ENCODE measurements around the gene XIRP2. TPM values are rescaled to one million over a fixed set of nuclear protein-coding genes. Genes with fewer than 3 reads are reported as not detected.

XIRP2 gene
- total RNA-seq, 1 donor from 2014 or later: not detected

DNA sequence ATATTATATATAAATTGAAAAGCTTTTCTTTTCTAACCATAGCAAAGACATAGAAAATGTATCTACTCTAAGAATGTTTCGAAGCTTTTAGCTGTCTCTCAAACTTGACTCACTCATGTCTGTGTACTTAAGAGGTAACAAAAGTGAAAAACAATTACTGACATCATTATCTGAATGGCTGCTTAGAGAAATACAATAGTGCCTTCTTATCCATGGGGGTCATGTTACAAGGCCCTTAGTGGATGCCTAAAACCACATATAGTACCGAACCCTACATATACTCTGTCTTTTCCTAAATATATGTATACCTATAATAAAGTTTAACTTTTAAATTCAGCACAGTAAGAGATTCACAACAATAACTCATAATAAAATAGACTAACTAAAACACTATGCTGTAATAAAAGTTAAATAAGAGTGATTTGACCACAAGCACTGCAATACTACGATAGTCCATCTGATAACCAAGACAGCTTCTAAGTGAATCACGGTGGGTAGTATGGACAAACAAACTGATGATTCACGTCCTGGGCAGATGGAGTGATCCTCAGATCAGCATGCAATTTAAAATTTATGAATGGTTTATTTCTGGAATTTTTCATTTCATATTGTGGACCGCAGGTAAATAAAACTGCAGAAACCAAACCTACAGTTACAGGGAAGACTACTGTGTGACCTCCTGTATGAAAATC lies 246.2 kb downstream of the XIRP2 start:
- no peak overlapping the region for H3K4me3 Mint-ChIP-seq

DNA sequence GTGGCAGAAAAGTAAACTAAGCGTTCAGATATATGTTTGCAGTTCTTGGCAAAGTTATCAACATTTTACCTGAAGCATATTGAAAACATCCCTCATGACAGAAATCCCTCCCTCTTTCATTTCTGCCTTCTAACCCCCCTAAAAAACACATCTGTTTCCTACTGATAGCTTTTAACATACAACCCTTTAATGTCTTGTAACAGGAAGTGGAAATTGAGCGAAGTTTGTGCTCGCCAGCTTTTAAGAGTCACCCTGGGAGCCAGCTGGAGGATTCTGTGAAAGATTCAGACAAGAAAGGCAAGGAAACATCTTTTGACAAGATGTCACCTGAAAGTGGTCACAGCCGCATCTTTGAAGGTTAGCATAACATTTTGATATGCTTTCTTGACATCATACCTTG lies 247.4 kb downstream of the XIRP2 start:
- Mint-ChIP-seq H3K36me3 (no peaks in the 10 kb centered on the region), H3K4me1 (peaks cover 19% of the 10 kb centered on the region), H3K27me3 (ENCODE audit: insufficient read depth, low read depth) (no peaks in the 10 kb centered on the region), H3K4me3 (no peak overlapping the region), H3K27ac (no peak overlapping the region), H3K9me3 (no peaks in the 10 kb centered on the region)
- no peaks in the 10 kb centered on the region for H3K36me3 ChIP-seq
- H3K4me3 ChIP-seq: no peak overlapping the region
- no peak overlapping the region for H3K27ac ChIP-seq
- no peak for DNase-seq (ENCODE audit: low spot score)
- no peak overlapping the region for H3K9ac ChIP-seq
- no peaks in the 10 kb centered on the region for H4K20me1 ChIP-seq (ENCODE audit: low read depth)
- H3K4me1 ChIP-seq: peaks cover 13% of the 10 kb centered on the region
- no peaks in the 10 kb centered on the region for H3K9me3 ChIP-seq (ENCODE audit: low read depth)
- H2AFZ ChIP-seq (replicated peaks): peak overlapping the region; percentile 13
- no peaks in the 10 kb centered on the region for H3K79me2 ChIP-seq (ENCODE audit: low read depth)
- no peak for TF ChIP-seq EZH2 (IDR thresholded peaks at IDR 0.05)
- TF ChIP-seq EZH2phosphoT487 (IDR thresholded peaks at IDR 0.05): no peak
- TF ChIP-seq, protein P1, sequence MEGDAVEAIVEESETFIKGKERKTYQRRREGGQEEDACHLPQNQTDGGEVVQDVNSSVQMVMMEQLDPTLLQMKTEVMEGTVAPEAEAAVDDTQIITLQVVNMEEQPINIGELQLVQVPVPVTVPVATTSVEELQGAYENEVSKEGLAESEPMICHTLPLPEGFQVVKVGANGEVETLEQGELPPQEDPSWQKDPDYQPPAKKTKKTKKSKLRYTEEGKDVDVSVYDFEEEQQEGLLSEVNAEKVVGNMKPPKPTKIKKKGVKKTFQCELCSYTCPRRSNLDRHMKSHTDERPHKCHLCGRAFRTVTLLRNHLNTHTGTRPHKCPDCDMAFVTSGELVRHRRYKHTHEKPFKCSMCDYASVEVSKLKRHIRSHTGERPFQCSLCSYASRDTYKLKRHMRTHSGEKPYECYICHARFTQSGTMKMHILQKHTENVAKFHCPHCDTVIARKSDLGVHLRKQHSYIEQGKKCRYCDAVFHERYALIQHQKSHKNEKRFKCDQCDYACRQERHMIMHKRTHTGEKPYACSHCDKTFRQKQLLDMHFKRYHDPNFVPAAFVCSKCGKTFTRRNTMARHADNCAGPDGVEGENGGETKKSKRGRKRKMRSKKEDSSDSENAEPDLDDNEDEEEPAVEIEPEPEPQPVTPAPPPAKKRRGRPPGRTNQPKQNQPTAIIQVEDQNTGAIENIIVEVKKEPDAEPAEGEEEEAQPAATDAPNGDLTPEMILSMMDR (IDR thresholded peaks at IDR 0.05): no peak
- H3K27me3 ChIP-seq: no peaks in the 10 kb centered on the region
- H3F3A ChIP-seq (ENCODE audit: low read depth): peaks cover 7% of the 10 kb centered on the region
- H3K4me2 ChIP-seq: no peak overlapping the region

More for the DNA sequence above, 246.2 kb downstream of the XIRP2 start:
- H3K9ac ChIP-seq: no peak overlapping the region
- H3K4me1 Mint-ChIP-seq: peaks cover 15% of the 10 kb centered on the region
- no peak overlapping the region for H2AFZ ChIP-seq (replicated peaks)
- H4K20me1 ChIP-seq (ENCODE audit: low read depth): no peaks in the 10 kb centered on the region
- H3K27me3 ChIP-seq: no peaks in the 10 kb centered on the region
- H3K9me3 ChIP-seq (ENCODE audit: low read depth): no peaks in the 10 kb centered on the region
- no peak overlapping the region for H3K4me2 ChIP-seq
- H3K27me3 Mint-ChIP-seq (ENCODE audit: insufficient read depth, low read depth): no peaks in the 10 kb centered on the region
- no peaks in the 10 kb centered on the region for H3K9me3 Mint-ChIP-seq
- H3K36me3 Mint-ChIP-seq: no peaks in the 10 kb centered on the region
- H3K79me2 ChIP-seq (ENCODE audit: low read depth): no peaks in the 10 kb centered on the region
- no peak overlapping the region for H3K27ac ChIP-seq
- DNase-seq (ENCODE audit: low spot score): no peak
- no peak overlapping the region for H3K27ac Mint-ChIP-seq
- no peaks in the 10 kb centered on the region for H3K36me3 ChIP-seq
- H3K4me1 ChIP-seq: peaks cover 13% of the 10 kb centered on the region
- peaks cover 7% of the 10 kb centered on the region for H3F3A ChIP-seq (ENCODE audit: low read depth)
- no peak overlapping the region for H3K4me3 ChIP-seq
- TF ChIP-seq EZH2phosphoT487 (IDR thresholded peaks at IDR 0.05): no peak
- TF ChIP-seq EZH2 (IDR thresholded peaks at IDR 0.05): no peak
- TF ChIP-seq, protein P1 (IDR thresholded peaks at IDR 0.05): no peak

DNA sequence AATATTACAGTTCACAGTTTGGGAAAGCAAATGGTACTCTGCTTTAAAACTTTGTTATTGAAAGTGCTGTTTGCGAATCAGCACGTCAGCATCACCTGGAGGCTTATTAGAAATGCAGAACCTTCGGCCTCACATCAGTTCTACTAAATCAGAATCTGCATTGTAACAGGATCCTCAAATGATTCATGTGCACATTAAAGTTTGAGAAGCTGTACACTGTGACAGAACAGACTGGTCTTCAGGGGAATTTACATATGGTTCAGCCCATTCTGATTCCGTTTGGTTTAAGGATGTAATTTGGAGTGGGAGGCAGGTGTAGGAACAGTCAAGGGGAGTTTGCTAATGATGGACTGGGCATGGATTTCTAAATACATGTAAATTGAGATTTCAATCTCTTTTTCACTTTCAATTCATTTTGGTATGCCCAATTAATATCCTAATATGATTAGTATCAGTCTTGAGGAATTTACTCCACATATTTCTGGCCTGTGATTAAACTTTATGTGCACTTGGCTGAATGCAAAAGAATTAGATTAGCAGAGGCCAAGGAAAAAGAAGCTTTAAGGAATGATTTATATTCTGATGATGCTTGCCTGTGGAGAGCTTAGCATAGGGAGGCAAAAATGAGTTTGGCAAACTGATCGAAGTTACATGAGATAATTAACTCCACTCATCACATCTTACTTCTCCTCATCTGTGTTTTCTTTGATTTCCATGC lies 248.8 kb downstream of the XIRP2 start:
- H3K27me3 Mint-ChIP-seq (ENCODE audit: insufficient read depth, low read depth): no peaks in the 10 kb centered on the region
- no peak for DNase-seq (ENCODE audit: low spot score)
- Histone ChIP-seq H3K4me1 (peaks cover 13% of the 10 kb centered on the region), H2AFZ (replicated peaks) (no peak overlapping the region), H3F3A (ENCODE audit: low read depth) (peaks cover 7% of the 10 kb centered on the region), H3K27ac (no peak overlapping the region), H3K4me2 (no peak overlapping the region), H3K36me3 (no peaks in the 10 kb centered on the region), H3K27me3 (no peaks in the 10 kb centered on the region), H3K9ac (no peak overlapping the region), H4K20me1 (ENCODE audit: low read depth) (no peaks in the 10 kb centered on the region), H3K79me2 (ENCODE audit: low read depth) (no peaks in the 10 kb centered on the region), H3K4me3 (no peak overlapping the region), H3K9me3 (ENCODE audit: low read depth) (no peaks in the 10 kb centered on the region)
- H3K9me3 Mint-ChIP-seq: no peaks in the 10 kb centered on the region
- no peak overlapping the region for H3K27ac Mint-ChIP-seq
- no peak for TF ChIP-seq EZH2phosphoT487 (IDR thresholded peaks at IDR 0.05)
- TF ChIP-seq, protein P1 (IDR thresholded peaks at IDR 0.05): no peak
- no peak for TF ChIP-seq EZH2 (IDR thresholded peaks at IDR 0.05)
- H3K36me3 Mint-ChIP-seq: no peaks in the 10 kb centered on the region
- no peak overlapping the region for H3K4me3 Mint-ChIP-seq
- peaks cover 21% of the 10 kb centered on the region for H3K4me1 Mint-ChIP-seq

All from neural progenitor cell (in vitro differentiated cells).